LNCaP clone FGC (cell line): Measurements from ENCODE around the gene AKR1C3.

Experiments used
- DNase-seq: peaks from one replicate; pipeline ENCODE4 v3.0.0-alpha.2; 2011; ENCODE audit warnings: low read depth
- H3K4me3 ChIP-seq: 2 replicates; pipeline ENCODE4 v1.5.1; 2011; ENCODE audit warnings: mild to moderate bottlenecking, low read depth, low read length, control low read depth
- TF ChIP-seq, protein P1 (sequence below): IDR thresholded peaks from 2 replicates; pipeline ENCODE4 v1.5.1; 2012; ENCODE audit warnings: mild to moderate bottlenecking; ENCODE audit not compliant: control insufficient read depth, insufficient read depth; ENCODE audit errors: extremely low read depth

The AKR1C3 gene

DNA sequence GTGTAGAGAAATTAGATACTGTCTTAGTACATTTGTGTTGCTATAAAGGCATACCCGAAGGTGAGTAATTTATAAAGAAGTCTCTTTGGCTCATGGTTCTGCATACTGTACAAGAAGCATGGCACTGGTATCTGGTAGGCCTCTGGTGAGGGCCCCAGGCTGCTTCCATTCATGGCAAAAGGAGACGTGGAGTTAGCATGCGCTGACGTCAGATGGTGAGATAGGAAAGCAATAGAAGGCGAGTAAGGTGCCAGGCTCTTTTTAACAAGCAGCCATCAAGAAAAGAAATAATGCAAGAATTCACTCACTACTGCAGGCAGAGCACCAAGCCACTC is 52.7 kb downstream of the AKR1C3 start:
- TF ChIP-seq, protein P1, sequence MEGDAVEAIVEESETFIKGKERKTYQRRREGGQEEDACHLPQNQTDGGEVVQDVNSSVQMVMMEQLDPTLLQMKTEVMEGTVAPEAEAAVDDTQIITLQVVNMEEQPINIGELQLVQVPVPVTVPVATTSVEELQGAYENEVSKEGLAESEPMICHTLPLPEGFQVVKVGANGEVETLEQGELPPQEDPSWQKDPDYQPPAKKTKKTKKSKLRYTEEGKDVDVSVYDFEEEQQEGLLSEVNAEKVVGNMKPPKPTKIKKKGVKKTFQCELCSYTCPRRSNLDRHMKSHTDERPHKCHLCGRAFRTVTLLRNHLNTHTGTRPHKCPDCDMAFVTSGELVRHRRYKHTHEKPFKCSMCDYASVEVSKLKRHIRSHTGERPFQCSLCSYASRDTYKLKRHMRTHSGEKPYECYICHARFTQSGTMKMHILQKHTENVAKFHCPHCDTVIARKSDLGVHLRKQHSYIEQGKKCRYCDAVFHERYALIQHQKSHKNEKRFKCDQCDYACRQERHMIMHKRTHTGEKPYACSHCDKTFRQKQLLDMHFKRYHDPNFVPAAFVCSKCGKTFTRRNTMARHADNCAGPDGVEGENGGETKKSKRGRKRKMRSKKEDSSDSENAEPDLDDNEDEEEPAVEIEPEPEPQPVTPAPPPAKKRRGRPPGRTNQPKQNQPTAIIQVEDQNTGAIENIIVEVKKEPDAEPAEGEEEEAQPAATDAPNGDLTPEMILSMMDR: no peak
- no peak overlapping the region for H3K4me3 ChIP-seq
- DNase-seq: no peak

DNA sequence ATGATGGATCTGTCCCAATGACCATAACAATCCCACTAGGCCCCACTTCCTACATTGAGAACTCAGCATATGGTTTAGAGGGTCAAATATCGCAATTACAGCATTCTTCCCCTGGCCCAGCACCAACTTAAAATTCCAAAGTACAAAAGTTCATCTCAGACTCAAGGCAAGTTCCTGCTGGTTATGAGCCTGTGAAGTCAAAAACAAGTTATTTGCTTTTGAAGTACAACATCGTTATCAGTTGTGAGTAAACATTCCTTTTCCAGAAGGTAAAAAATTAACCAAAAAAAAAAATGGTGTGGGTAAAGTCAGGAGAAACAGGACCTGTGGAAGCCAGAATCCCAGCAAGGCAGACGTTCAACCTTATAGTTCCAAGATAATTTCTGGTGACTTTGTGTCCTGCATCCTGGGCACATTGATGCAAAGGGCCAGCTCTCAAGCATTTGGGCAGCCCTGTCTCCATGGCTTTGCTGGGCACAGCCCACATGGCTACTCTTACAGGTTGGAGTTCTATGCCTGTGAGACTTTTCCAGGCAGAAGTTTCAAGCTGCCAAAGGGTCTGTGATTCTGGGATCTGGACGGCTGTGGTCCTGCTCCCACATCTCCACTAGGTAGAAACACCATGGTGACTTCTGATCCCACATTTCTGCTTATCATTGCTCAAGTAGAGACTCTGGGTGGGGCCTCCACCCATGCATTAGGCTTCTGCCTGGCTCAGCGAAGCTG is 53.2 kb downstream of the AKR1C3 start:
- TF ChIP-seq, protein P1: no peak
- DNase-seq: no peak
- no peak overlapping the region for H3K4me3 ChIP-seq

DNA sequence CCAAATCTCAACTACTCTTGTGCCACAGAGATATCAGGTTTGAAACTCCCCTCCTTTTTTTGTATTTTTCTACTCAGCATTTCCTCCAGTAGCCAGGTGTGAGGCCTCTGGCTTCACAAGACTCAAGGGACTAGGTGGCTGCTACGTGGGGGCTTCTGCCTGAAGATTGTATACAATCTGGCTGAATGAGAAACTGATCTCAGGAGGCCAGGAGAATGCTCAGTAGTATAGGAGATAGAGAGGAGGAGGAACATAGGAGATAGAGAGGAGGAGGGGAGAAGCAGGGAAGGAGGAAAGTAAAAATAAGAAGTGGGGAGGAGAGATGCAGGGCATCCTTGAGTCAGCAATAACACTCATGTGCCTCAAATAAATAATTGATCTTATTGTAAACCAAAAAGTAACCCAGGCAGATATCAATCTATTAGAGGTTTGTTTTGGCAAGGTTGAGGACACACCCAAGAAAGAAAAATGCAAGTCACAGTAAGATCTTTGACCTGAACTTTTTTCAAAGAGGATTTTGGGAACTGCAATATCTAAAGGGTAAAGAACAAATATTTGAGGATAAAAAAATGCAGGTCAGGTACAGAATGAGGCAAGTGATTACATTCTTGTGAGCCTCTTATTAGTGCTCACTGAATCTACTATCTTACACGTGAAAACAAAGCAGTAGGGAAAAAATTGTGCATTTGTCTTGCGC is 53.9 kb downstream of the AKR1C3 start:
- DNase-seq: no peak
- TF ChIP-seq, protein P1: no peak
- no peak overlapping the region for H3K4me3 ChIP-seq

DNA sequence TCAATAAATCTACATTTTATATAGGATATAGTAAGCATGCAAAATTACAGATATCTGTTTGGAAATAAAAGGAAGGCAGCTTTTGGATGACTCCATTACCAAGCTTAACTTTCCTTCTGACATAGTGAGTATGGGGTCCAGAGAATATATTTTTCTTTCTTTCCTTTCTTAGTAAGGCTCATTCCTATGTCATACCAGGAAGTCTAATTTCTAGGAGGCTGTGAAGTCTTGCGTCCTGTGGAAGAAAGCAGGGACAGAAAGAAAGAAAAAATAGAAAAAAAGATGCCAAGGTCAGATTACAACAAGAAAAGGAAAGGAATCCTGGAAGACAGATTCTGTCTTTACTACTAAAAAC is 54.4 kb downstream of the AKR1C3 start:
- H3K4me3 ChIP-seq: no peak overlapping the region
- TF ChIP-seq, protein P1: no peak
- no peak for DNase-seq

DNA sequence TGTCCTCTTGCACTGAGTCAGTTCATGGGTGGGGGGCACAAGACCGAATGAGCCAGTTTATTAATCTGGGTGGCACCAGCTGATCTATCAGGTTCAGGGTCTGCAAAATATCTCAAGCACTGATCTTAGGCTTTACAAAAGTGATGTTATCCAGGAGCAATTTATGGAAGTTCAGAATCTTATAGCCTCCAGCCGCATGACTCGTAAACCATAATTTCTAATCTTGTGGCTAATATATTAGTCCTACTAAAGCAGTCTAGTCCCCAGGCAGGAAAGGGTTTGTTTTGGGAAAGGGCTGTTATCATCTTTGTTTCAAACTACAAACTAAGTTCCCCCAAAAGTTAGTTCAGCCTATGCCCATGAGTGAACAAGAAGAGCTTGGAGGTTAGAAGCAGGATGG is 56.9 kb downstream of the AKR1C3 start:
- no peak for DNase-seq
- H3K4me3 ChIP-seq: no peak overlapping the region
- TF ChIP-seq, protein P1: no peak

DNA sequence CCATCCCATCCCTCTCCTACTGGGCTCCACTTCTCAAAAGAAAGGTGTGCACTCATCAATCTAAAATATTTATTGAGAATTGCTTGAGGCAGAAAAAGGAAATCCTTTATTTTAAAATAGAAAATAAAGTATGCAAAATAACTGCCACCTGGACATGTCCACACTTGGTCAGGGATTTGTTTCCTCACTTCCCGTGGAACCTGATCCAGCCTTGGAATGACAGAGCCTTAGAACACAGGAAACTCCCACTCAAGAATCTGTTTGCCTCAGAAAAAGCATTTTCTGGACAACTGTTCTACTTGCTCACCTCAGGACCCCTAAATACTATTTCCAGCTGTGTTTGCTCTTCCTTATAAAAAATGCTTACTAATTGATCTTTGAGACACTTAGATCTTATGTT is 61.7 kb downstream of the AKR1C3 start:
- H3K4me3 ChIP-seq: no peak overlapping the region
- no peak for DNase-seq
- TF ChIP-seq, protein P1: no peak
